ENCODE results near the gene MCF2.
"Not testable (repeated sequence)": the region's sequence is repeated elsewhere in the genome, so short reads cannot be mapped to it uniquely, and the experiment has no call there.

Gene MCF2, protein sequence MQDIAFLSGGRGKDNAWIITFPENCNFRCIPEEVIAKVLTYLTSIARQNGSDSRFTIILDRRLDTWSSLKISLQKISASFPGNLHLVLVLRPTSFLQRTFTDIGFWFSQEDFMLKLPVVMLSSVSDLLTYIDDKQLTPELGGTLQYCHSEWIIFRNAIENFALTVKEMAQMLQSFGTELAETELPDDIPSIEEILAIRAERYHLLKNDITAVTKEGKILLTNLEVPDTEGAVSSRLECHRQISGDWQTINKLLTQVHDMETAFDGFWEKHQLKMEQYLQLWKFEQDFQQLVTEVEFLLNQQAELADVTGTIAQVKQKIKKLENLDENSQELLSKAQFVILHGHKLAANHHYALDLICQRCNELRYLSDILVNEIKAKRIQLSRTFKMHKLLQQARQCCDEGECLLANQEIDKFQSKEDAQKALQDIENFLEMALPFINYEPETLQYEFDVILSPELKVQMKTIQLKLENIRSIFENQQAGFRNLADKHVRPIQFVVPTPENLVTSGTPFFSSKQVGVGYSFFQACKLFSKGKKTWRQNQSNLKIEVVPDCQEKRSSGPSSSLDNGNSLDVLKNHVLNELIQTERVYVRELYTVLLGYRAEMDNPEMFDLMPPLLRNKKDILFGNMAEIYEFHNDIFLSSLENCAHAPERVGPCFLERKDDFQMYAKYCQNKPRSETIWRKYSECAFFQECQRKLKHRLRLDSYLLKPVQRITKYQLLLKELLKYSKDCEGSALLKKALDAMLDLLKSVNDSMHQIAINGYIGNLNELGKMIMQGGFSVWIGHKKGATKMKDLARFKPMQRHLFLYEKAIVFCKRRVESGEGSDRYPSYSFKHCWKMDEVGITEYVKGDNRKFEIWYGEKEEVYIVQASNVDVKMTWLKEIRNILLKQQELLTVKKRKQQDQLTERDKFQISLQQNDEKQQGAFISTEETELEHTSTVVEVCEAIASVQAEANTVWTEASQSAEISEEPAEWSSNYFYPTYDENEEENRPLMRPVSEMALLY

DNA sequence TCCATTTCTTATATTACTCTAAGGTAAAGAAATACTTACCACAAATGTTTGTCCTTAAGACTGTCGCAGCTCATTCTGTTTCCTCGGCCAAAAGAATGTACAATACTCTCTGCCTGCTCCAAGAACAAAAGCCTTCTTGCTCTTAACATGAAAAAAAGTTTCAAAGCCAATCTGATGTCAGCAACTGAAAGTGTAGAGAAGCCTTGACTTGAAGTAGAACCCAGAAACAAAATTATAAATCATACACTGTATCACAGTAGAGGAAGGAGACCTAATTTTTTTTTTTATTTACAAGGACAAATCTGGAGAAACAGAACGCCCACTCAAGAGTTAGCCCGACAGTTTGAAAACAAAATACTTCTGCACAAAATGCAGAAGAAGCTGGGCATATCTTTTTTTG lies at the start of gene MCF2:
TSS of gene MCF2 (minus strand) at position 101 of the 400 bp plus-strand sequence. CDS start 56,423 bp downstream, outside the sequence.
- no peak for DNase-seq (ENCODE audit: low spot score)

DNA sequence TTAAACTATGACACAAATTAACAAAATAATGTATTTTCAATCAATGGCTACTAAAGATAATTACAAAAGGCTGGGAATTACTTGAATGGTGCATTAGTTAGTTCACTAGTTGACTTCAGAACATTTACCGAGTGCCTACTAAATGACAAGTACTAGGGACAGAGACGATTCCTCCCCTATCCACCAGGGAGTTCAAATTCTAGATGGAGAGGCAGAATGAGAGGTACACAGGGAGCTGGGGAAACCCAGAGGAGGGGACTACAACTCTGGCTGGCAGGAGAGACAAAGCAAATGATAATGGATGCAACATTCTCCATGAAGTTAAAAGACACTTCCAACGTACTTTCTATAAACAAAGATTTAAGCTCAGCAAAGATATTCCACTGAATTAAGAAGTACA lies 43.1 kb upstream of the MCF2 start:
- DNase-seq (ENCODE audit: low spot score), result no peak

DNA sequence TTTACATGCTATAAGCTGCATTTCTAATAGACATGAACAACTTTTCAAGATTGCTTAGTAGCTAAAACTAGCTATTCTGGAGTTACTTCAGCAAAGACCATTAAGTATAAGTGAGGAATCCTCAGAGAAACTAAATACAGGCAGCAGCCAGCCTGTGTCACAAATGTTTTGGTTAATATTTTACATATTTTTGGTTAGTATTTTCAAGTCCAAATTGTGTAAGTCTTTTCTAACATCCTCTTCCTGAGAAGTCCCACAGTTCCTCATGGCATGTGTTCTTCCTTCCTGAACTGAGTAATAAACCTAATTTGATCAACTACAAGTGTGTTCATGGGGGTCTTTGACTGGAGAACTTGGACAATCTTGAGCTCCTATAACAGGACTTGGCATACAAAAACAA lies 42.4 kb upstream of the MCF2 start:
- DNase-seq (ENCODE audit: low spot score), result no peak

DNA sequence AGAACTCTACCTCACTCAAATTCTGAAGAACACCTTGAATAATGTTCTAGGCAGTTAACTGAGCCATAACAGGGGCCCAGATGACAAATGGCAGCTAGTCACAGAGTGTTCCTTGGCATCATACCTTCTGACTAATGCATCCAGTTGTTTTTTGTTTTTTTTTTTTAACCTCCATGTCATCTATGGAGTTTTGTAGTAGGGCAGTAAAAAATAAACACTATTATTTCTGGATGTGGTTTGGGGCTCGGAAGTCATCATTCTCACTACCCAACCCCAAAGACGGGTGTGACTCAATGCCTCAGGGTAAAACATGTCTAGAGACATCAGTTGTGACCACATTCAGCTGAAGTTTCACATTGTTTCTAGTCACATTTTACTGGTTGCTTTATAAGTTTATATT lies 31.2 kb upstream of the MCF2 start:
- no peak for DNase-seq (ENCODE audit: low spot score)

DNA sequence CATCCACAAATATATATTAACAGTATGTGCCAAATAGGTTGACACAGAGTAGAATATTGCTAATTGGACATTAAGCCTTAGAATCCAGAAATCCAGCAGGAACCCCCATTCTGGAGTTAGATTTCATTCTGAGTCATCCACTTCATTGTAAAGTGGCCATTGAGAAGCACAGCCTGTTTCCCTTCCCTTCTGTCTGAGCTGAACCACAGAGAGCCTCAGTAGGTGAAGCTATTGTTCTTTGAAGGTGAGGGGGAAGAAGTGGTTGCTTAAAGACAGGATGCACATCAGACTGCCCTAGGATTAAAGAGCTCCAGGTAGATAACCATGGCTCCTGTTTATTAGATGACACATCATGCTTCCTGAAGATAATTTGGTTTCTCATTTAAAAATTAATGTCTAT lies 30.6 kb upstream of the MCF2 start:
- DNase-seq (ENCODE audit: low spot score), result no peak

DNA sequence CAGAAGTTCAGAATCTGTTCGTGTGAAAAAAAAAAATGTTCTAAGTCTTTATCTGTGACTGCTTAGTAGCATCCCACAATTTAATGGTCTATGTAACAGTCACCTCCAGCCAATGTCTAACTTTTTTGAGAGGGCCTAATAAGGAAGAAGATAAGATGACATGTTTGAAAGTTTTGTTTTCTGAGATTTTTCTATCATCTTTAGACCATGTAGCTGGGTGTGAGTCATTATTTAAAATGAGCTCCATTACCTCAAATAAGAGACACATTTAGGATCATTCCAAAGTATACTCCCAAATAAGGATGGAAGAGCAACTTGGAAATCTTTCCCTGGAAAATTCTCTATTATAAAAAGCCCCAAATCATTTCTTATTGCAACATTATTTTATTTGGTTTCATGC lies 28.2 kb upstream of the MCF2 start:
- no peak for DNase-seq (ENCODE audit: low spot score)

DNA sequence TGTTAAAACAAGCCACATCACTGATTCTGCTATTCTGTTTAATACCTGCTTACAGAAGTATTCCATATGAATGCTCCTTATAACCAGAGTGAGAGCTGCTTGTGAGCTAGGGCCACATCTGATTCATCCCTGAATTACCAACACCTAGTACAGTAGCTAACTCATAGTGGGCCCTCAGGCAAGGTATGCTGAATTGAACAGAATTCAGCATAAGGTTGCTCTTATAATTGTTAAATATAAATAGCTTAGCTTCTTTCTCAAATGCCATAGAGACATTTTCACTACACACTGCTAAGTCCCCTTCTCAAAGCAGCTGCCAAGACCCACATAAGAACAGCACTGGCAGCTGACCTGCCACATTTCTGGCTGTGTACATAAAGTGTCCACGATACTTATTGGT lies 27.0 kb upstream of the MCF2 start:
- no peak for DNase-seq (ENCODE audit: low spot score)

DNA sequence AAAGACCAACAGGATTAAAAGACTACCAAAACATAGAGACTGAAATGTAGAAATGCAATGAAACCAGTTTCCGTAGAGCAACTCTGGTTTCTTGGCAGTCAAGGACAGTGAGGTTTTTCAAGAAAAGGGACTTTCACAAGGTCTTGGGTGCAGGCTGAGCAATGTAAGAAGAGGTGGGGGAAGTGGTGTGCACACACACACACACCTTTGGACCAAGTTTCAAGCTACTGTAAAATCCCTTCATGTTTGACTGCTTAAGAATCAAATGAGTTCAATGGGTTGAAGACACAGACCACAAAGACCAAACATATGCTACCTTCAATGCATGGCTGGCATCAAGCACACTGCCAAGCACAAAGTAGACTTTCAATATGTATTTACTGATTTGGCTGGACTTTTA lies 17.8 kb upstream of the MCF2 start:
- no peak for DNase-seq (ENCODE audit: low spot score)

DNA sequence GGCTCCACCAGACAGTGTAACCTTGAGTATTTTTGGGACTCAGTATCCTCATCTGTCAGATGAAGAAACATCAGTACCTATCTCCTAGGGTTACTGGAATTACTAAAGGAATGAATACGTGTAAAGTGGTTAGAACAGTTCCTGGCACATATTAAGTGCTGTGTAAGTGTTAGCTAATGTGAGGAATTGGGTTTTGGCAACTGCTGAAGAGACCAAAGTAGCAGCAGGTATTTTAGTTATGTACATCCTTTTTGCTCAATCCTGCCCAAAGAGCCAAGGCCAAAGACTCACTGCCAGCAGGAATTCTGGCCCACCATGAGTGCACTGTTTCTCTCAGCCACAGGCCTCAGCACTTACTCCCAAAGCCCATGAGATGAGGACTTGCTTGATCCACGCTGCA lies 16.7 kb upstream of the MCF2 start:
- no peak for DNase-seq (ENCODE audit: low spot score)

DNA sequence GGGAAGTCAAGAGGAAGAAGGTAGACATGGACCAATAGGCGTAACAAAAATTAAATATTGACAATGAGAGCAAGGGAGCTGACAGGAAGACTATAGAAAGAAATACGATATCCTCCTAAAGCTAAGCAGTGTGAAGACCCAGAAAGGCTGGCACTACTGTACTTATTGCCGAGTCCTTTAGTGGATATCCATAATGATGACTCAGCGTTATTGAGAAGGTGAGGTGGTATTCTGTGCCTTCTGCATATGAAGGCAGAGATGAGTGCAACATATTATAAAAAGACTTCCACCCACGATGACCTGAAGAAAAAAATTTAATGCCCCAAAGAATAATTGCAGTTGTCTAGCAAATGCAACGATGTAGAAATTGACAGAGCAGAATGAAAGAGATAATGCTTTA lies 13.0 kb upstream of the MCF2 start:
- no peak for DNase-seq (ENCODE audit: low spot score)

DNA sequence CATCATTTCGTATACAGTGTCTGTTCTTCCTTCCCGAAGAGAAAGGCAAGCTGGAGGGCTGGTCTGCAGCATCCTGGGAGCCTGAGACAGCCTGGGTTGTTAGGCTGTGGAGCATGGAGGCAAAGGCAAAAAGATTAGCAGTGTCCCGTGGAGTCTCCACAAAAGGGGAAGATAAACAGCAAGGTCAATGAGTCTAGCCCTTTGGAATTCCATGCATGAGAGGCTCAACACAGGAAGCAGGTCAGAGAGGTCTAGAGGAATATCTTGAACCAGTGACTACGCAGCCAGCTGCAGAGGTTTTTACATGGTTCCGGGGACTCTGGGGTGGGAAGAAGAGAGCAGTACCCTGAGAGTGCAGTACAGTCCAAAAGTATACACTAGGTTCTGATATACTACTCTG lies 12.2 kb upstream of the MCF2 start:
- no peak for DNase-seq (ENCODE audit: low spot score)

DNA sequence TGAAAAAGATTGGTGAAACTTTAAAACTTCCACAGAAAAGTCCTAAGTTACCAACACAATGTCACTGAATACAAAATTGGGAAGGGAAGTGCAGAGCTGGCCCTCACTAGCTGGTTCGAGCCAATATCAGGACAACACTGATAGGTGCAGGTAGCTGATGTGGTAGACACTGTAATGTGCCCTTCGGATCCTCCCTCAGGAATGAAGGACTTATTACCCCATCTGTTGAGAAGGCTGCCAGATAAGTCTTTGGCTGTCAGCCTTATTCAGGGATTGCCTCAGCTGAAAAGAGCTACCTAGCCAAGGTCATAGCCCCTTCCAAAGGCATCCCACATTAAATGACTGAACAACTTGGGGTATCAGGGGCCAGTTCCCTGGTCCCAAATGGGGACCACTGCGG lies 5.3 kb downstream of the MCF2 start:
- DNase-seq (ENCODE audit: low spot score), result no peak

DNA sequence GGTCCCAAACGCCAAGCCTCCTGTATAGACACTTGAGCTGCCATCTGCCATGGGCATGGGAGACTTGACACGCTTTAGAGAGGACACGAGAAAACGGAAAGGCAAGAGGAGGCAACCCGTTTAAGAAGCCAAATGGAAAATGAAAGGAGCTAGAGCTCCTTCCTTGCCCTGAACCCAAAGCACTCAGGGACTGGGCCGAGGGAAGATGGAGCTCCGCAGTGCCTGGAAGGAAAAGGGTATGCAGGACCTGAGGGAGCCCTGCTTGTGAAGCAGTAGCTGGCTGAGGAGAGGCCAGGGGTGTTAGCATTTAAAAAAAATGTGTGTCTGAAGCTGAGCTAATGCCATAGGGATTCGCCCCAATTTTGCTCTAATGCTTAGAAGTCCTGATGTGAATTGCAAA lies 15.1 kb downstream of the MCF2 start:
- no peak for DNase-seq (ENCODE audit: low spot score)

DNA sequence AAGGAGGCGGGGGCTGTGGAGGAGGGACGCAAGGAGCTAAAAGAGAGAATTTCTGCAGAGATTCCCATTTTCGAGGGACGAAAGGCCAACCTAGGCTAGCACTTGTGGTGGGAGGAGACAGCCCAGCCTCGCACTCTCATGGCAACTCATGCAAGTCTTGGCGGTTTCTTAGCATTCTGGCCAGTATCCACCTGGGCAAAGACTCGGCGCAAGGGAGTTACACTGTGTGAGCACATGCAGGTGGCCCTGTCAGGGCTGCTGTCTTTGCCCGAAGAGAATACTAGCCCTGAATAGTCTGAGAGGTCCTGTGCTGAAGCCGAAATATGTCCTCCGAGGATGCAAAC lies 15.5 kb downstream of the MCF2 start:
- DNase-seq (ENCODE audit: low spot score), result no peak

DNA sequence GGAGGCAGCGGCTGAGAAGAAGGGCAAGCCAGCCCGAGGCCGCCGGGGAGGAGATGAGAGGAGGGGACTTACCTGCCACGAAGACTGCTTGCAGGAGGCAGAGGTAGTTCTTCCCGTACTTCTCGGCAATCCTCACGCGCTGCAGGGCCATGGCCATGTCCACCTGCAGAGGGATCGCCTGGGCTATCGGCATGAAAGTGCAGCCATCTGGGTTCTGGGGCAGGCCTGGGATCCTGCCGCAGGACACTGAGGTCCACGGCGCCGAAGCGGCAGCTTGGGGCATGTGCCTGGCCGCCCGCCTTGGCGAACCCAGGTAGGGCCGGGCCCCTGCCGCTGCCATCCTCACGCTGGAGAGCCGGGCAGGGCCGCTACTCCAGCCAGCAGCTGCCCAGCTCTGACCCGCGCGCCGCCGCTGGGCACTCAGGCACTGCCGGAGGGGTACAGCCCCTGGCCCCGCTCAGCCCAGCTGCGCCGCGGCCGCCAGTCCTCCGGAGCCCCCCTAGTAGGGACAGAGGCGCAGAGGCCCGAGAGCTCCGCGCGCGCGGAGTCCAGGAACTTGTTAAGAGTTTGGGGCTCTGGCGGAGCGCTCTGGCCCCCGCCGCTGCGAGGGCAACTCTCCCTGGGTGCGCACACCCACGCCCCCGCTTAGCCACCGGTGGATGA lies 16.0 kb downstream of the MCF2 start:
- DNase-seq (ENCODE audit: low spot score), result no peak

DNA sequence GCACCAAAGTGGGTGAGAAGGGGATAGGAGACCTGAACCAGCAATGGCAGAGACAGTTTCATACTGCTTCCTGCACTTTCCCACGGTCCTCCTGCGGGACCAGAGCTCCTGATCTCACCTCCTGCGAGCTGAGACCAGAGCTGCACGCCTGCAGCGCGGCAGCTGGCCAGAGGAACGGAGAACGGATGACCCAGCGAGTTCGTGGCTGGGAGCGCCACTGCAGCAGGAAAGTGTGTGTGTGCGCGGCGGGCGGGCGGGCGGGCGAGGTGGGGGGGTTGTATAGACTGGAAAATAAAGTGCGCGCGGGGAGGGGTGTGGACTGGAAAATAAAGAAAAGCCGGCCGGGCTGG lies 16.5 kb downstream of the MCF2 start:
- DNase-seq (ENCODE audit: low spot score), result no peak

DNA sequence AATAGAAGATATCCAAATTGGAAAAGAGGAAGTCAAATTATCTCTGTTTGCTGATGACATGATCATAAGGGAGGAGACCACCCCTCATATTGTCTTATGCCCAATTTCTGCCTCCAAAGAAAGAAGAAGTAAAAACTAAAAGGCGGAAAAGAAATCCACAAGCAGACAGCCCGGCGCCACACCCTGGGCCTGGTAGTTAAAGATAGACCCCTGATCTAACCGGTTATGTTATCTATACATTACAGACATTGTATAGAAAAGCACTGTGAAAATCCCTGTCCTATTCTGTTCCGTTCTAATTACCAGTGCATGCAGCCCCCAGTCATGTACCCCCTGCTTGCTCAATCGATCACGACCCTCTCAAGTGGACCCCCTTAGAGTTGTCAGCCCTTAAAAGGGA lies 22.8 kb downstream of the MCF2 start:
- not testable (repeated sequence) for DNase-seq (ENCODE audit: low spot score)

DNA sequence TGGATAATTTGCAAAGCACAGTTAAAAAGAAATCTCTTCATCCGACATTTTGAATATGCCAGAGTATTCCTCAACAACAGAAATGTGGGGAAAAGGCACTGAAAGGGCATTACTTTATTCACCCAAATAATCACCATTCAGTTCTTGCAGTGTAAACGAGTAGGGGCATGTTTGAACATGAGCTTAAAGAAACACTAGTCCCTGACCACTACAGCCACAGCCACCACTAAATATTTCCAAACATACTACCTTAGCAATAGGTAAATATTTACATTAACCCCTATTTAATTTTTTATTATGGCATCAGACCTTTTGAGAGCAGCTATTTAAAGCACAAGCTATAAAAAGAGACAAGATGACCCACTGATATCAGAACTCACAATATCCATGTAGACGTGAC lies 27.6 kb downstream of the MCF2 start:
- DNase-seq (ENCODE audit: low spot score), result no peak

DNA sequence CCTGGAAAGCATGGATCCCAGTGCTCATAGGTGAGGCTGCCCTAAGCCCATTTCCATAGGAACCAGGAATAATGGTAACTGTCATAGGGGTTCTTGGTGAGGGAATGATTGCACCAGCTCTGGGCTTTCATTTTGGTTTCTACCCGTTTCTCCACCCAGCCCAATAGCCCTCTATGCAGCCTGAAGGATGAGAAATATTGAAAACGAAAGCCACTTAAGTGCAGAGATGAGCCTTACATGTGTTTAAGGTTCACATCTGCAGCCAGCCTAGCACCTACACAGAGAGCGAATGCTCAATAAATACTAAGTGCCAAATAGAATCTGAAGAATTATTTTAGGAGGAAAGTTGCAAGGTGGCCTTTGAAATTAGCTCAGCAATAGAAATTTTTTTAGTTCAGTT lies 60.4 kb downstream of the MCF2 start:
- no peak for DNase-seq (ENCODE audit: low spot score)

DNA sequence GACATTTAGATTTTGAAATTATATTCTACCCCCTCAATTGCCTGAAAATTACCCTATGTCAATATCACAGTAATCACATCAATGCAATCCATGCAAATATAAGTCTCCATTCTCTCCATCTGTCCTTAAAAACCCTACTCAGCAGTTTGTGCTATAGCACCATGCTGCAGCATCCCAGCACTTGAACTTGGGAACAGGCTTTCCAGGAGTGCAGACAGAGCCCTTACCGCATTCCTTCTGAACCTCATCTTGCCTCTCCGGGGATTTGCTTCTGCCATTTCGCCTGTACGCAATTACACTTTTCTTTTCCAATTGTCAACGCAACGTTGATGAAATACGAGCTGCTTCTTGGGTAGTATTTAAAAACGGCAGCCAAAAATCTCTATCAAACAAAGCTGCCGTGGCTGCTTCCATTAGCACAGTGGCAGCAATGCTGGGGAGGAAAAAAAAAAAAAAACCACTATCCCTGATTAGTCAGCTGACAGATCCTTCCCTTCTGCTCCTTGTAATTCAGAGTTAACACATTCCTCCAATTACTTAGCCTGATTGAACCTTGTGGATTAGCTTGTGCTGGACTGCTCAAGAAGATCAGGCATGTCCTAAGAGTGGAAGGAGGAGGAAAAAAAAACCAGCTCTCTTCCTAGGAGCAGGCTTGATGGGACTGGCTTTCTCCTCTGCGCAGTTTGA lies 65.6 kb downstream of the MCF2 start:
- no peak for DNase-seq (ENCODE audit: low spot score)

DNA sequence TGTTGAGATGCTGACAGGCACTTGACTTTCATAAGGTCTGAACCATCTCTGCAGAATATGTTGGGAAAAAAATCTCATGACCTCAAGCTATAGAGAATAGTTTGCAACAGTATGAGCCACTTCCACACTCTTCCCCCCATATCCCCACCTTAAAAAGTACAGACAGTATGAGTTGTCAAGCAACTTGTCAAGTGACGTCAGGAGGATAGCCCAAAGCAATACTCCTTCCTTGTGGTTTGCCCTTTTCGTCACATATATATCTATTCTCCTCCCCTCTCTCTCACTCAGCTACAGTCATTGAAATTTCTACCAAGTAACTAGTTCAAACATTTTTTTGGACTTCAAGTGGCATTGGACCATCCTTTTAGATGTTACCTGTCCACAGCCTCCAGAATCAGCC lies 67.7 kb downstream of the MCF2 start:
- DNase-seq (ENCODE audit: low spot score), result no peak

DNA sequence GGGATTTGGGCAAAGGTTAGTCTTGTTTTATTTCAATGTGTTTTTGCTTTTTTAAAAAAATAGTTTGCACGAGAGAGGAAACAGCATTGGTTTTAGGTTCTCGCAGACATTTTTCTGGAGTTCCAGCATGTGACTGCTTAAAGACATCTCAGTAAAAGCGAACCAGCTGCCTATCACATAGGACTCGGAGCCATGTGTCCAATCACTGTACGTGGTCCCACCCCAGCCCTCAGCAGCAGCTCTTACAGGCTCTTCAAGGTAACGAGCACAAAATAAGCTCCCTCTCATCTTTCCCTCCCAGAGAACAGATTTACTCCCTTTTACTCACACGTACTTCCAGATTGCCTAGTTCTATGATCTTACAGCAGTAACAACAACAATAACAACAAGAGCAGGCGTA lies 68.7 kb downstream of the MCF2 start:
- no peak for DNase-seq (ENCODE audit: low spot score)

Data from hematopoietic multipotent progenitor cell treated with erythropoietin and hydrocortisone succinate and interleukin-3 and kit ligand, for 17 days (in vitro differentiated cells).